GM19438 (cell line): ENCODE results near the gene FDXACB1.
A peak's percentile ranks its signal among the peaks of the same experiment; 100 is the strongest.

Experiments
- ATAC-seq: cut with Tn5 transposase; IDR thresholded peaks from one replicate; pipeline ENCODE4 v1.9.1; 2021; ENCODE audit warnings: low read depth; ENCODE audit not compliant: unreplicated experiment

FDXACB1 gene

DNA sequence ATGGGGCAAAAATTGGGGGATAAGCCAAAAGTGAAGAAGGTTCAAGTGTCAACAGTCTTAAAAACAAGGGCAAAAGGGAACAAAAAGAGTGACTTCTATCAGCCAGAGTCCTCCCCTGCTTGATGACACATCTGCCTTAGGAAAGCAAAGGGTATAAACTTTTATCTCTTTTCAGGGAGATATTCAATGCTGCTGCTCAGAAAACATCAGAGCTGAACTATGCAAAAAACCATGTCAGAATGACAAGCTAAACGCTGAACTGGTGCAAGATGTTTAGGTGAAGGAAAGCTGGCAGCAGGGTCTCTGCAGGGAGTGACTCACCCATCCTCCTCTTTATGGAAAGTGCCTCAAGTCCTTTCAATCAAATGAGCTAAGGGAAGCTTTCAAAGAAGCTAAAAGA lies 32.3 kb downstream of the FDXACB1 start:
- no peak for ATAC-seq

DNA sequence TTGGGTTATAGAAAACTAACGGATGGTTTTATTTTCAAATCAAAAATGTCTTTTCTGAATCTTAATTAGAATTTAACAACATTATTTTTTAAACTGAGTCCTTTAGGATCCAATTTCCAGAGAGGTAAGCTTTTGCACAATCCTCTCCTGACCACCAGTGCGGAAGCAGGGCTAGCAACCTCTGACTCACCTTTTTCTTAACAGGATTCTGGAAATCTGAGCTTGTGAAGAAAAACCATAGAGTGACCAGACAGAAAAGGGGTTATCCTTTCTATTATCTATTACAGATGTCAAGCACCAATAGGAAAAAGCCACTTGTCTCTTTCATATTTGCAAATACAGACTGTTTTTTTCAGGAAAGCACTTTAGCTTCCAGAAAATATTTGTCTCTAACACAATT lies 32.9 kb downstream of the FDXACB1 start:
- no peak for ATAC-seq

DNA sequence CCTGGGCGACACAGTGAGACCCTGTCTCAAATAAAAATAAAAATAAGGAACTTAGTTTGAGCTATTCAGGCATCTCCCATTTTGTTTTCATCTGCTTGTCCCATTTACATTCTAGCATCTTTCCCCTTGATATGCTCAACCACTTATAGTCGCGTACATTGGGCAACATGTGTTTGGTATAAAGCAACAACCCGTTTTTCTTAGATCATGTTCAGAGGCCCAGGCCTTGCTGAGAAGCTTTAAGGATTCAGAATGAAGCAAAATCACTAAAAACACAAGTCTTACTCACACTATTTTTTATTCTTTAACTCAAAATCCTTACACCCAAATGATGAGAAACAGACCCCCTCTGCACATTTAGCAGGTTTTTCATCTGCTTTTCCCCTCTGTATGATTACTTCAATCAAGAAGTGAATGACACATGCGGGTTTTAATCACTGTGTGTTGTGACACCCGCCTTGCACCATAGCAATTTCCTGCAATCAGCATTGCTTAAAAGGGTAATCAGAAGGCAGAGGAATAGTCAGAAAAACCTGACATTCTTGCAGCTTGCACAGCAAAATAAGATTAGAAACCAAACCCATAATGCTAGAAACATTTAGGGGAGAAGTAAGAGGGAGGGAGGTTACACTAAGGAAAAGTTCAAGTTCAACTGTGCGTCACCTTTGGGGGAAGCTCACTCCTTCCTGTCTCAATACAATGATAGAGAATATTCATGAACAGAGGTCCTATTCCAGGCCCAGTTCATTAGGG lies 33.5 kb downstream of the FDXACB1 start:
- ATAC-seq = no peak

DNA sequence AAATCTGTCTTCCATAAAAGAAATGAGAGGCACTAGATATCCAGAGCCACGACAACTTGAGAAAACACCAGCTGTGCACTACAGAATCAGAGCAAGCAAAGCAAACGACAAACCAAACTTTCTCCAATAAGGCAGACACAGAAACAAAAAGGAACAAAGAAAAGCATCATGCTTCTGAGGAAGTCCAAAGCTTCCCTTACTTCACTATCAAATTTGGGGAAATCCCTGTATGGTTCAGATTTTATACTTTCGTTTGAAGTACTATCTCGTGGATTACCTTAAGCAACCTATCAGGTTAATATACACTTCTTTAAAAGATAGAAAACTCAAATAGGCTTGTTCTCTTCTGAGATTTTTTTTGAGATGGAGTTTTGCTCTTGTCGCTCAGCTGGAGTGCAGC lies 35.3 kb downstream of the FDXACB1 start:
- no peak for ATAC-seq

DNA sequence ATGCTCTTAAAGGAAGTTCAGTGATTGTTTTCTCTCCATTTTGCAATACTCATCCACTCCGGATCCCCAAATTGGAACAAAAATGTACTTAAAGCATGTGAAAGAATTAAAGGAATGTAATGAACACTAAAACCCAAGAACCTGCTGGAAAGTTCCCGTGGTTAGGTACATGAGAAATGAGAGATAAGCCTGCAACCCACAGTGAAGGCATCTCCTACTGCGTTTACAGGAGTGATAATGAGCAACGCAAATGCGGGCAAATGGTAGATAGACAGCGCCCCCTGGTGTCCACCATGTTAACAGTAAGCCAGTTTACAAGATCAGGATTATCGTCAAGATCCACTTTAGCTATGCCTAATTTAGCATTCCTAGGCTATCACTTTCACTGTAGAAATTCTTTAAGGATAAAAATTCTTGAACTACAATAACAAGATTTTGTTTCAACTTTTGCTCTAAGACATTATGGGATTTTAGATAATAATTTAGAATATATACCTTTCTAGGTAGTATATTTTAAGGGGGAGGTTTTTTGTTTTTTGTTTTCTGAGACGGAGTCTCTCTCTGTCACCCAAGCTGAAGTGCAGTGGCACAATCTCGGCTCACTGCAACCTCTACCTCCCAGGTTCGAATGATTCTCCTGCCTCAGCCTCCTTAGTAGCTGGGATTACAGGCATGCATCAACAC lies 37.5 kb downstream of the FDXACB1 start:
- no peak for ATAC-seq

DNA sequence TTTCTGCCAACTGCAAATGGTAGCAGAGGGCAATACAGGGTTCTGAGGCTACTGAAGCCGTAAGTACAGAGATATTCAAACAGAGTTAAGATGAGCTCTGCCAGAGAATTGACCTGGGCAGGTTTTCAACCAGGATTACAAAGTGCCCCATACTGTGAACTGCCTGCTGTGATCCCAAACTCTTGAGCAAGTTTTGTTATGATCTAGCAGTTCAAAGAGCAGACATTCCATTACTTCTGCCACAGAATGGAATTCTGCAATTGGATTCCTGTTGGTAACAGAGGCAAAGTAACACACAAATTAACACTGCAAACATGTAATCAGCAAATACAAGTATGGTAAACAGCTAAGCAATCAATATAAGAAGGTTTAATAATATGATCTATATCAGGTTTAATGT lies 38.8 kb downstream of the FDXACB1 start:
- ATAC-seq = no peak

DNA sequence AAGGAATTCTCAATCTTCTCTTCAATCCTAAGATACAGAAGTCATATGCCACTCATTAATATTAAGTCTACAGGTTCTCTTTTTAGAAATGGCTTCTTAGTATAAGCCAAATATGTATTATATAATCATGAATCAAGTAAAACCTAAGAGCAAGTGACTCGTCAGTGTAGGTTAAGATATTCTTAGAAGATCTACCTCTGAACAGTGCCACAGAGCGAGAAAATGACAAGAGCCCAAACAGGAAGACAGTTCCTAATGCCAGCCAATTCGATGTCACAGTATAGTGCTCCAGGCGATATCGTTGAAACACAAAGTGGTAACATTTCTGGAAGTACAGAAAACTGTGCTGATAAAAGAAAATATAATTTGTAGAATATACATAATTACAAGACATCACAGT lies 40.9 kb downstream of the FDXACB1 start:
- ATAC-seq = no peak

DNA sequence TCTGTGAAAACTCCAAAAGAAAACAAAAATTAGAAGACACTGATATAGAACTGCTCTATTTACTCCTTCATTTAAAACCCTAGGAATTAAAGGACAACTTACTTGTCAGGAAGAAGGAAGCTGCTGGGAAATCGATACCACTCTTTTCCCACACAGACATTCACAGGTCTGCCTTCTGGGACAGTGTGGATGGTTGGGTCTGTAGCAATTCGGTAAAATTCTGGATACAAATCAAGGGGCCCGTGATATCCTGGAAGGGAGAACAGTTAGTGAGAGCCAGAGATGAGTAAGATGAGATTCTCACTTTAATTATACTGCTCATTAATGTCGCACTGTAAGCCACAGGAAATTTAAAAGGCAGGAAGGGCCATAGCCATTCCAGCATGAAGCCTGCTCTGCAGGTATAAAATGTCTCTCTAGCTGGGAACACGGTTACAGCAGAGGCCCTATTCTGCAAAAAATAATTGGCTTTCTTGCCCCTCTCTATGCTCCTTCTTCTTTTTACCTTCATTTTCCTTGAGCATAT lies 41.5 kb downstream of the FDXACB1 start:
- no peak for ATAC-seq

DNA sequence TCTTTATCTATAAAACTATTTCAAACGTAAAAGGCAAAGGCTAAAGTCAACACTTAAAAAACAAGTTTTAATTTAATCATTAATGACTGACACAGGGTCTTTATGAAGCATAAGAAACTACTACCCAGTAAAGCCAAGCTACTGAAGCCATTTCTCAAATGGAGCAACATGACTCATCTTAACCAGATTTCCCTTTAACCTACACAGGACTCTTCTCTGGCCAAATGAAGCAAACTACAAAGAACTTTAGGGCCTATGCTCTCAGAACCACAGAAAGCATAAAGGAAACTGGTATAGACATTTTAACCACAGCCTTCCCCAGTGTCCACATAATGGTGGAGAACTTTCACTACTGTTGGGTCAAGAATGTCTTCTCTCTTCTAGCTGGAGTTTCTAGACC lies 42.2 kb downstream of the FDXACB1 start:
- ATAC-seq = peak; percentile 82

DNA sequence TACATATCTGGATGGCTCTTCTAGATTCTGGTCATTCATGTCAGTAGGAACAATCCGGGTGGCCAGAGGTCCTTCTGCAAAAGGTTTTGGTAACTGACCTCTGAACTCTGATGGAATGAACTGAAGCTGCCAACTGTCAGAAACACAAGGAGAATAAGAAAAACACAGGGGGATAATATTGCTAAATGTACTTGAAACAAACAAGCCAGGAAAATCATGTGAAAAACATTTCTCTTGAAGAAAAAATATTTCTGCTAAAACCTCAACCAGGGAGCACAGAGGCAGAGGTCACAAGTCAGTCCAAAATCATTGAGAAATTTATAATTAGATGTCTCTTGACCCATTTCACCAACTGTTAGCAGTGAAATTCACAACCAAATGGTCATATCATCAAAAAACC lies 42.8 kb downstream of the FDXACB1 start:
- no peak for ATAC-seq

DNA sequence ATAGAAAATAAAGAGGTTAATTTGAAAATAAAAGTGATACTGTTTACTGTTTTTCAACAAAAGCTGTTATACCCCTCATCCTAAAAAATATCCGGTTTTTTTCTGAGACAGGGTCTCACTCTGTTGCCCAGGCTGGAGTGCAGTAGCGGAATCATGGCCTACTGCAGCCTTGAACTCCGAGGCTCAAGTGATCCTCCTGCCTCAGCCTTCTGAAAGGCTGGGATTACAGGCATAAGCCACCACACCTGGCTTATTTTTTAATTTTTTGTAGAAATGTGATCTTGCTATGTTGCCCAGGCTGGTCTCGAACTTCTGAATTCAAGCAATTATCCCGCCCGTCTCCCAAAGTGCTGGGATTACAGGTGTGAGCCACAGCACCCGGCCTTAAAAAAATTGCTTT lies 43.3 kb downstream of the FDXACB1 start:
- no peak for ATAC-seq

DNA sequence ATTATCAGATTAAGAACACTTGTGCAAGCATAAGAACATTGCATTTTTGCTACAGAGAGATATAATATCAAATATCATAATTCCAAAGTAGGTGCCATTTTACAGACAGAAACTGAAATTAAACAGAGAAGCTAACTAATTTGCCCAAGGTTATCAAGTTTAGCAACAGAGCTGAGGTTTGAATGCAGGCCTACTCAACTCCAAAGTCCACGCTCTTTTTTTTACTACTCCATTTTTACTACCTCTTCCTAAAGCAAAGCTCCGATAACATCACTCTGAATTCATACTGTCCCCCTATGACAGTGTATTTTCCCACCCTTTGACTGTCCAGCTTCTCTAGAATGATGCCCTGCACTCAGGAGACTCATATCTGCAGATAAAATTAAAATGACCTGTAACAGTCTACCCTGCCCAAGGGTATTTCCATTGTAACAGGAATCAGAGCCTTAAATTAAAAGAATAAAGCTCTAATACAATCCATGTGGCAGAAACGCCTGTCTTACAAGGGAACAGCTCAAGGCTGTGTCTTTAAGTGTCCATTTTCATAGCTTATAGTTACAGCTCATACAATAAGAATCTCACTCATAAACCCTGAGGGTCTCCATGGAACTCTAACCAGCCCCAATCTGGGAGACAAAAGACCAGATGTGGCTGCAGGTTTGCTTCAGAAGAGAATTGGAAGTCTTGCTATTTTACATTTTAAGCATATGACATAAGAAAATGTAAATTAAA lies 44.4 kb downstream of the FDXACB1 start:
- ATAC-seq = no peak

DNA sequence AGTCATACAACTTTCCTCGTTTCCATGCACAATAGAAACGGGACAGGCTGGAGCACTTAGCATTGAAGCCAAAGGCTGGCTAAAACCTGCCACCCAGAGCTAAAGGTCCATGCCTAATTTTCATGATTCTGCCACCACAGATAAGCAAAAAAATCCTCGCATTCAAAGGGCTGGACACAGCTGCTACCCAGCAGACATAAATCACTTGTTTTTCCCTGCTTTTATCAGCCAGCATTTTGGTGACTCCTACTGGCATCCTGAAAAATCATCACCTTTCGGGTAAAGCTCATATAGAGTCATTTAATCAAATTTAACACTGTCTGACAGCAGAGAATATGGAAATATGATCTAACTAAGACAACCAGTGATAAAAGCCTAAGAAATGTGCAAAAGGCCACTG lies 45.4 kb downstream of the FDXACB1 start:
- no peak for ATAC-seq

DNA sequence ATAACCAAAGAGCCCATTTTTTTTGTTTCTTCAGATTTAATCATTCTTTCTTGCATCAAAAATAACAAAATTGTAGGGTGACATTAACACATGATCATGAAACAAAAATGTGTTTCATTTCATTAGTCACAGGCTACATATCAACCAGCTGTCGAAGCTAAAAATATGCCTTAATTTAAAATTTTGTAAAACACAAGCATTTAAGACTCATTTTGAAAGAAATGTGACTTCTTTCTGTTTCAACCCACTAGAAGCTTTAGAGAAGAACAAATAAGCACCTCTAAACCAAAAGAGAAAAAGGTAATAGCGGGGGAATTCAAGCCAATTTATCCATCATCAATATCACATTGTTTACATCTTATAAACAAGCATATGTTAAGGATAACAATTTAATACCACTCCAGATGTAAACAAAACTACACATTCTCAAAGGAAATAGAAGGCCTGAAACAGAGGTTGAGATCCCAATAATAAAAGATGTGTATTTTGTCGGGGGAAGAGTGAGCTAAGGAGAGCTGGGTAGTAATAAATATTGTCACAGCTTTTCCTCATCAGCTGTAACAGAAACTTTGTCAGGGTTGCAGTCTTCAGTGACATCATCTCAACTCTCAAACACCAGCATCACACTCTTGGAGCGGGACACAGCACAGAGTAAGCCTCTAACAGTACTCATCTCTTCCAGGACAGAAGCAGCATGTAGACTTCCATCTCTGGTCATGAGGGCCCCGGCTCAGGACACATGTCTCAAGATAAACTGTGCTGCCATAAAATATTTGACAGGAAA lies 49.6 kb downstream of the FDXACB1 start:
- ATAC-seq = peak; percentile 68

DNA sequence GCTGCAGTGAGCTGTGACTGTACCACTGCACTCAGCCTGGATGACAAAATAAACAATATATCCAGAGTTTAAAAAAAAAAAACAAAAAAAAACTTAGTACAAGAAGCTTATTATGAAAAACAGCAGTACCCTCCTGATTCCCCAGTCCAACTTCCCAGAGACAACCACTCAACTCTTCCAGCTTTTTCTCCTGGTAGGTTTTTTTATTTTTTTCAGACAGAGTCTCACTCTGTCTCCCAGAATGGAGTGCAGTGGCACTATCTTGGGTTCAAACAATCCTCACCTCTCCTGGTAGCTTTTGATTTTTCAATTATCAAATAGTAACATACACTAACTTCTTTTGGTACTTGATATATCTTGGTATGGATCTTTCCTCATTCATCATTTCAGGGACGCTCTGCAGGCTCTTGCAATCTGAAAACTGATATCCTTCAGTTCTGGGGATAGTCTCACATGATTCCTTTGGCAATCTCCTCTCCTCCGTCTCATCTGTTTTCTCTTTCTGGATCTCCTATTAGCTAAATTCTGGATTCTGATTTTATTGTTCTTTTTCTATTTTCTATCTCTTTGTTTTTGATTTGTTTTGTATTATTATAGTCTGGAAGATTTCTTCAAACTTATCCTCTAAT lies 52.5 kb downstream of the FDXACB1 start:
- ATAC-seq = no peak
